Heart right ventricle (tissue), 16 donors: ENCODE measurements around the gene NCS1. TPM values are rescaled to one million over a fixed set of nuclear protein-coding genes. Genes with fewer than 3 reads are reported as not detected.
A peak's percentile ranks its signal among the peaks of the same experiment; 100 is the strongest.

ENCODE experiments used
- ATAC-seq, 8 donors: fragments of 200-7000 bp; cut with Tn5 transposase; one replicate each; pipeline ENCODE4 v1.9.1; 2020; ENCODE audit warnings: mild to moderate bottlenecking in 8 of 8, moderate library complexity in 8 of 8, moderate number of reproducible peaks in 1 of 8
- DNase-seq, 2 donors: peaks; one replicate each; pipeline ENCODE4 v3.0.0-alpha.2; 2020
- H3K27ac ChIP-seq, 10 donors: fragments of 200-600 bp; sonication (generic) in 2 of 10; one replicate each; pipeline versions ENCODE4 v1.5.0 to v1.8.0; 2020 to 2022; ENCODE audit warnings: mild to moderate bottlenecking in 3 of 10
- H3K27me3 ChIP-seq, 7 donors: fragments of 200-600 bp; one replicate each; pipeline ENCODE4 v1.8.0; 2021 to 2022; ENCODE audit warnings: mild to moderate bottlenecking in 2 of 7
- H3K36me3 ChIP-seq, 9 donors: fragments of 200-600 bp; sonication (generic) in 1 of 9; one replicate each; pipeline versions ENCODE4 v1.5.0 to v1.8.0; 2020 to 2022; ENCODE audit warnings: mild to moderate bottlenecking in 2 of 9
- H3K4me1 ChIP-seq, 9 donors: fragments of 200-600 bp; sonication (generic) in 1 of 9; one replicate each; pipeline versions ENCODE4 v1.5.0 to v1.8.0; 2020 to 2022; ENCODE audit warnings: mild to moderate bottlenecking in 4 of 9
- H3K4me3 ChIP-seq, 10 donors: fragments of 200-600 bp; sonication (generic) in 2 of 10; one replicate each; pipeline versions ENCODE4 v1.5.0 to v1.8.0; 2020 to 2022; ENCODE audit warnings: mild to moderate bottlenecking in 7 of 10, moderate library complexity in 2 of 10
- H3K9me3 ChIP-seq, 11 donors: fragments of 200-600 bp in 10 of 11; sonication (generic) in 2 of 11; one replicate each; pipeline versions ENCODE4 v1.5.0 to v1.8.0; 2013 to 2022; ENCODE audit warnings: mild to moderate bottlenecking in 2 of 11, control low read depth in 1 of 11, moderate library complexity in 1 of 11
- CTCF ChIP-seq, 9 donors: fragments of 200-600 bp; sonication (generic) in 2 of 9; IDR thresholded peaks; one replicate each; pipeline versions ENCODE4 v1.5.0 to v1.8.0; 2021 to 2022; ENCODE audit warnings: antibody characterized with exemption in 9 of 9, mild to moderate bottlenecking in 5 of 9, moderate library complexity in 1 of 9
- WGBS, 2 donors: extraction: QIAGEN DNeasy Blood & Tissue Kit; methylation state at CpG; one replicate each; pipeline ENCODE4 v1.1.7; 2013; ENCODE audit warnings: inconsistent platforms in 1 of 2; 5-methylcytosine and 5-hydroxymethylcytosine counted together
- intact Hi-C, 10 donors: fragments of 100-400 bp; cut with DNase I; formaldehyde crosslinking; loops; one replicate each; pipeline versions ENCODE4 v1.11.1 to v1.14.2; 2022
- polyA plus RNA-seq, 2 donors: library from polyadenylated mRNA; stranded (reverse); fragments of 200-250 nt; gene quantifications; one replicate each; pipeline ENCODE4 v1.2.3, GENCODE V29; 2013
- total RNA-seq, 10 donors: library from RNA; stranded (reverse); fragmentation: NEBNext Ultra II Directional in 3 of 10; extraction: Animal tissue kit (Norgen Biotek cat#: 25700) in 3 of 10; gene quantifications; one replicate each; pipeline versions ENCODE4 v1.2.1 to v1.2.4, GENCODE V29; 2021 to 2023
- donor health status: Arrhythmogenic right ventricular cardiomyopathy.
- donor health status: ischemic (EF 13 %, LVEDD 7.1; RV severe dilation, severe dysfunction).
- donor health status: healthy with polysubstance abuse.
- donor health status: DM: no; HTN: yes; CAD: no.
- donor health status: DM: no; HTN: no; CAD: no.
- donor health status: ischemic (EF 25% LVEDD 6.9; RV normal size, moderate dysfunction).
- donor health status: ischemic (EF 25% LVEDD 5.7; RV mildly dilated, moderate dysfunction).
- donor health status: healthy.
- donor health status: DM: yes; HTN: yes; CAD: no.
- donor health status: Ischemic cardiomyopathy.
- donor health status: ischemic (EF 35%, LVEDD 5.7; RV mildly dilated, moderate dysfunction).
- donor health status: nonischemic (EF 11% LVEDD 7.7; RV severe dilation, severe dysfunction).
- donor health status: DM: yes; HTN: yes; CAD: no.
- donor health status: PGD.
- donor health status: ischemic (EF 29% LVEDD 5.4; RV normal size, mild dysfunction).
- donor health status: nonischemic (EF 23%, LVEDD 6.1; RV moderate dilation, normal function).

NCS1 gene
- total and polyA plus RNA-seq, 12 donors = 2.0 to 16.2 (median 7.0) TPM

GRCh38 chr9:130284249-130284625, 112.0 kb downstream of the NCS1 start:
- no peaks in the 10 kb centered on the region for H3K9me3 ChIP-seq
- TF ChIP-seq CTCF (IDR thresholded peaks at IDR 0.05) = no peak
- peak overlapping the region in 1 of 10 donors; percentile 0 for H3K27ac ChIP-seq
- ATAC-seq = no peak
- peaks cover 0 to 30% (median 8%) of the 10 kb centered on the region in 7 donors for H3K27me3 ChIP-seq
- peaks cover 5 to 57% (median 25%) of the 10 kb centered on the region in 9 donors for H3K4me1 ChIP-seq
- no peak for DNase-seq
- intact Hi-C loops = no loop called here
- 81 to 84% methylated on average over 10 of the region's 10 CpGs for WGBS, 2 donors
- no peaks in the 10 kb centered on the region for H3K36me3 ChIP-seq
- H3K4me3 ChIP-seq = no peak overlapping the region

- H3K4me3 ChIP-seq = no peak overlapping the region
- peaks cover 0 to 35% (median 13%) of the 10 kb centered on the region in 7 donors for H3K27me3 ChIP-seq
- DNase-seq (no peak), ATAC-seq (no peak)
- no peaks in the 10 kb centered on the region for H3K9me3 ChIP-seq
- intact Hi-C loops = no loop called here
- H3K27ac ChIP-seq = peak overlapping the region in 1 of 10 donors; percentile 0
- TF ChIP-seq CTCF (IDR thresholded peaks at IDR 0.05) = no peak
- WGBS, 2 donors = 92 to 95% methylated on average over 7 of the region's 7 CpGs
- peaks cover 5 to 62% (median 25%) of the 10 kb centered on the region in 9 donors for H3K4me1 ChIP-seq
- no peaks in the 10 kb centered on the region for H3K36me3 ChIP-seq
These were observed 112.5 kb downstream of the NCS1 start for GRCh38 chr9:130284690-130285089.

GRCh38 chr9:130285271-130285670, 113.1 kb downstream of the NCS1 start:
- intact Hi-C loops = no loop called here
- peak overlapping the region in 1 of 10 donors; percentile 86 for H3K27ac ChIP-seq
- TF ChIP-seq CTCF (IDR thresholded peaks at IDR 0.05) = no peak
- ATAC-seq (no peak), DNase-seq (no peak)
- WGBS, 2 donors = 80 to 84% methylated on average over 8 to 9 of the region's 9 CpGs
- H3K9me3 ChIP-seq = no peaks in the 10 kb centered on the region
- H3K4me3 ChIP-seq = no peak overlapping the region
- H3K36me3 ChIP-seq = no peaks in the 10 kb centered on the region
- H3K27me3 ChIP-seq = peaks cover 0 to 38% (median 18%) of the 10 kb centered on the region in 7 donors
- peaks cover 5 to 67% (median 25%) of the 10 kb centered on the region in 9 donors for H3K4me1 ChIP-seq

- intact Hi-C loops = no loop called here
- DNase-seq (no peak), ATAC-seq (no peak)
- peaks cover 5 to 77% (median 25%) of the 10 kb centered on the region in 9 donors for H3K4me1 ChIP-seq
- H3K36me3 ChIP-seq = no peaks in the 10 kb centered on the region
- TF ChIP-seq CTCF (IDR thresholded peaks at IDR 0.05) = no peak
- H3K4me3 ChIP-seq = no peak overlapping the region
- 89 to 91% methylated on average over 17 of the region's 17 CpGs for WGBS, 2 donors
- H3K27ac ChIP-seq = peak overlapping the region in 8 of 10 donors; percentile 50 to 87 (median 76)
- no peaks in the 10 kb centered on the region for H3K9me3 ChIP-seq
- peaks cover 0 to 38% (median 18%) of the 10 kb centered on the region in 7 donors for H3K27me3 ChIP-seq
These were observed 114.0 kb downstream of the NCS1 start for GRCh38 chr9:130286072-130286770.

Other genes with a start within 250 kb of the NCS1 start
- 10 to 100 TPM; 19.1 to 38.4 (median 23.8) TPM for gene FNBP1, start 129.2 kb upstream of the NCS1 start, total RNA-seq
- 10 to 100 TPM in 1 of 2 donors, 1 to 10 TPM in 1; 7.4 to 10.3 TPM for gene FNBP1, start 129.2 kb upstream of the NCS1 start, polyA plus RNA-seq
- 10 to 100 TPM; 19.9 to 35.6 (median 24.2) TPM for gene GPR107, start 118.5 kb upstream of the NCS1 start, total RNA-seq
- gene GPR107, start 118.5 kb upstream of the NCS1 start, polyA plus RNA-seq = 10 to 100 TPM in 1 of 2 donors, 1 to 10 TPM in 1; 6.7 to 12.2 TPM
- gene HMCN2, start 93.4 kb downstream of the NCS1 start, total RNA-seq = 1 to 10 TPM; 2.6 to 6.1 (median 4.9) TPM
- gene HMCN2, start 93.4 kb downstream of the NCS1 start, polyA plus RNA-seq = 10 to 100 TPM in 1 of 2 donors, 1 to 10 TPM in 1; 6.2 to 10.2 TPM